Suppressor macrophage treated with lipopolysaccharide for 1 hour (primary cell): Measurements from ENCODE around the gene TMEM121.
A peak's percentile ranks its signal among the peaks of the same experiment; 100 is the strongest.

Experiments used
- DNase-seq, 3 donors: peaks; one replicate each; pipeline ENCODE4 v3.0.0-alpha.2; 2020 to 2022

The TMEM121 gene

GRCh38 chr14:105487449-105487985, 38.9 kb upstream of the TMEM121 start:
- DNase-seq: peak; percentile 64 to 89 (median 64)

- DNase-seq: no peak
Measured at GRCh38 chr14:105487986-105488777, 38.2 kb upstream of the TMEM121 start.

- DNase-seq: peak; percentile 69 to 82 (median 71)
Measured at GRCh38 chr14:105488781-105489541, 37.4 kb upstream of the TMEM121 start.

GRCh38 chr14:105489542-105490266, 36.7 kb upstream of the TMEM121 start:
- peak; percentile 76 to 81 (median 77) for DNase-seq

GRCh38 chr14:105490267-105490571, 36.2 kb upstream of the TMEM121 start:
- DNase-seq: no peak

GRCh38 chr14:105490572-105491365, 35.6 kb upstream of the TMEM121 start, which contains the start of gene TEDC1:
TEDC1 (plus strand) TSS chr14:105491246; CDS start chr14:105491376, 130 bp downstream.
- DNase-seq: peak; percentile 99 to 100 (median 100)

- peak; percentile 88 to 94 (median 89) for DNase-seq
Measured at GRCh38 chr14:105491366-105491973, 34.9 kb upstream of the TMEM121 start.

- DNase-seq: no peak
Measured at GRCh38 chr14:105492031-105492970, 34.1 kb upstream of the TMEM121 start.

- no peak for DNase-seq
Measured at GRCh38 chr14:105492971-105493871, 33.2 kb upstream of the TMEM121 start.

GRCh38 chr14:105493921-105494605, 32.3 kb upstream of the TMEM121 start:
- DNase-seq: no peak

- no peak for DNase-seq
Measured at GRCh38 chr14:105494606-105494929, 31.8 kb upstream of the TMEM121 start.

GRCh38 chr14:105495101-105495989, 31.0 kb upstream of the TMEM121 start:
- no peak for DNase-seq

GRCh38 chr14:105495990-105496830, 30.2 kb upstream of the TMEM121 start:
- DNase-seq: no peak

- no peak for DNase-seq
Measured at GRCh38 chr14:105496831-105497591, 29.4 kb upstream of the TMEM121 start.

- no peak for DNase-seq
Measured at GRCh38 chr14:105497671-105498429, 28.5 kb upstream of the TMEM121 start.
